ENCODE results near the gene GOLGA8M.
"Not testable (repeated sequence)": the region's sequence is repeated elsewhere in the genome, so short reads cannot be mapped to it uniquely, and the experiment has no call there.

DNA sequence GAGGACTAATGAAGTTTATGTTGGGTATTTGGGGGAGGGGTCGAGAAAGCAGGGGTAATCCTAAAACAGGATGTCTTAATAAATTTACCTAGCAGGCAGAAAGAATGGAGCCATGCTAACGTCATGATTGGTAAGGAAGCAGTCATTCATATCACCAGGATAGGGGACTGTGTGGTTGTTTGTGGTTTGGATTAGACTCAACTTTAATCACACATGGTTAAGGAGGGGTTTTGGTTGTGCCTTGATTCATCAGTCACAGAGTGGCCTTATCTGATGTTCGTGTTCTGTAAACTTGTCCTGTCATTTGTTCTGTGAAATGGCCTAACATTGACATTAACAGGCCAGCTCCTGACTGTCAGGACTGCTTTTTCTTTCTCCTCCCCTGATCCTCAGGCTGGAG is 40.1 kb downstream of the GOLGA8M start:
- not testable (repeated sequence) for TF ChIP-seq CTCF, POLR2A (IDR thresholded peaks at IDR 0.05)

Measured in uterus (tissue), 2 donors.